Measurements from ENCODE around the gene PSTK. TPM values are rescaled to one million over a fixed set of nuclear protein-coding genes. Genes with fewer than 3 reads are reported as not detected.

PSTK gene
- total RNA-seq, 1 experiment from 2014 or later, result 4.4 TPM

GRCh38 chr10:122931088-122931906 is 48.9 kb upstream of the PSTK start:
- intact Hi-C loops (cut with micrococcal nuclease), result no loop called here
- no peak overlapping the region for H3K27ac ChIP-seq (ENCODE audit: low read depth, low read length)
- H2AFZ ChIP-seq (ENCODE audit: low read depth, low read length, poor library complexity, severe bottlenecking), result no peak overlapping the region
- no peaks in the 10 kb centered on the region for H3K4me1 ChIP-seq (ENCODE audit: control insufficient read depth in 1 of 2, insufficient read depth in 2 of 2, low read length in 2 of 2)
- ChIA-PET CTCF (no interaction called here), POLR2A (no interaction called here), RAD21 (ENCODE audit: low non-redundant PET in 1 of 2, low total read pairs in 2 of 2, uncharacterized antibody in 2 of 2, unreplicated experiment in 2 of 2) (no interaction called here)
- H3K27me3 ChIP-seq (ENCODE audit: insufficient read depth, low read length), result no peaks in the 10 kb centered on the region
- H3K4me2 ChIP-seq (ENCODE audit: low read length), result no peak overlapping the region
- DNase-seq (ENCODE audit: low read depth, low spot score) (no peak), ATAC-seq (no peak)
- no peaks in the 10 kb centered on the region for H3K79me2 ChIP-seq (ENCODE audit: insufficient read depth, low read length)
- H3K9me2 ChIP-seq (ENCODE audit: insufficient read depth), result no peaks in the 10 kb centered on the region
- peaks cover 4 to 8% of the 10 kb centered on the region in 2 experiments; a peak in 1 of 4 replicates for H3K36me3 ChIP-seq (ENCODE audit: control insufficient read depth in 1 of 2, insufficient read depth in 2 of 2, low read length in 2 of 2)
- no TSS peak for BruUV-seq (replicated peaks)
- TF ChIP-seq TCF7L2 (IDR thresholded peaks at IDR 0.05; ENCODE audit: borderline replicate concordance, extremely low read depth, insufficient read depth, insufficient read length) (no peak), CBX3 (IDR thresholded peaks at IDR 0.05; ENCODE audit: low read depth) (no peak), RAD21 (IDR thresholded peaks at IDR 0.05; ENCODE audit: low read depth) (no peak), SRF (IDR thresholded peaks at IDR 0.05; ENCODE audit: low read depth) (no peak), EZH2phosphoT487 (IDR thresholded peaks at IDR 0.05; ENCODE audit: borderline replicate concordance) (no peak), ATF3 (IDR thresholded peaks at IDR 0.05) (no peak), POLR2A (IDR thresholded peaks at IDR 0.05; ENCODE audit: borderline replicate concordance, extremely low read depth, insufficient read depth, insufficient read length) (no peak), EGR1 (IDR thresholded peaks at IDR 0.05; ENCODE audit: low read depth) (no peak), JUND (IDR thresholded peaks at IDR 0.05) (no peak), FOSL1 (IDR thresholded peaks at IDR 0.05; ENCODE audit: low read depth) (no peak), YY1 (IDR thresholded peaks at IDR 0.05; ENCODE audit: extremely low read depth, insufficient replicate concordance, low read depth, low read length) (no peak), POLR2AphosphoS5 (IDR thresholded peaks at IDR 0.05; ENCODE audit: low read depth, low read length) (no peak)
- TF ChIP-seq, protein P1, sequence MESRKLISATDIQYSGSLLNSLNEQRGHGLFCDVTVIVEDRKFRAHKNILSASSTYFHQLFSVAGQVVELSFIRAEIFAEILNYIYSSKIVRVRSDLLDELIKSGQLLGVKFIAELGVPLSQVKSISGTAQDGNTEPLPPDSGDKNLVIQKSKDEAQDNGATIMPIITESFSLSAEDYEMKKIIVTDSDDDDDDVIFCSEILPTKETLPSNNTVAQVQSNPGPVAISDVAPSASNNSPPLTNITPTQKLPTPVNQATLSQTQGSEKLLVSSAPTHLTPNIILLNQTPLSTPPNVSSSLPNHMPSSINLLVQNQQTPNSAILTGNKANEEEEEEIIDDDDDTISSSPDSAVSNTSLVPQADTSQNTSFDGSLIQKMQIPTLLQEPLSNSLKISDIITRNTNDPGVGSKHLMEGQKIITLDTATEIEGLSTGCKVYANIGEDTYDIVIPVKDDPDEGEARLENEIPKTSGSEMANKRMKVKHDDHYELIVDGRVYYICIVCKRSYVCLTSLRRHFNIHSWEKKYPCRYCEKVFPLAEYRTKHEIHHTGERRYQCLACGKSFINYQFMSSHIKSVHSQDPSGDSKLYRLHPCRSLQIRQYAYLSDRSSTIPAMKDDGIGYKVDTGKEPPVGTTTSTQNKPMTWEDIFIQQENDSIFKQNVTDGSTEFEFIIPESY (IDR thresholded peaks at IDR 0.05; ENCODE audit: extremely low read depth, insufficient replicate concordance, low read length), result no peak
- no peak overlapping the region for H3K4me3 ChIP-seq (replicated peaks in 1 of 2; ENCODE audit: low read depth in 1 of 2, low read length in 2 of 2)
- no peaks in the 10 kb centered on the region for H4K20me1 ChIP-seq (ENCODE audit: insufficient read depth)
- no peak overlapping the region for H3K9ac ChIP-seq (ENCODE audit: low read length)
- H3K9me3 ChIP-seq (ENCODE audit: control insufficient read depth in 1 of 2, insufficient read depth in 1 of 2, low read depth in 1 of 2, low read length in 2 of 2), result no peaks in the 10 kb centered on the region
